ENCODE data around the gene LIN54.
"Not testable (repeated sequence)": the region's sequence is repeated elsewhere in the genome, so short reads cannot be mapped to it uniquely, and the experiment has no call there.

Gene LIN54

DNA sequence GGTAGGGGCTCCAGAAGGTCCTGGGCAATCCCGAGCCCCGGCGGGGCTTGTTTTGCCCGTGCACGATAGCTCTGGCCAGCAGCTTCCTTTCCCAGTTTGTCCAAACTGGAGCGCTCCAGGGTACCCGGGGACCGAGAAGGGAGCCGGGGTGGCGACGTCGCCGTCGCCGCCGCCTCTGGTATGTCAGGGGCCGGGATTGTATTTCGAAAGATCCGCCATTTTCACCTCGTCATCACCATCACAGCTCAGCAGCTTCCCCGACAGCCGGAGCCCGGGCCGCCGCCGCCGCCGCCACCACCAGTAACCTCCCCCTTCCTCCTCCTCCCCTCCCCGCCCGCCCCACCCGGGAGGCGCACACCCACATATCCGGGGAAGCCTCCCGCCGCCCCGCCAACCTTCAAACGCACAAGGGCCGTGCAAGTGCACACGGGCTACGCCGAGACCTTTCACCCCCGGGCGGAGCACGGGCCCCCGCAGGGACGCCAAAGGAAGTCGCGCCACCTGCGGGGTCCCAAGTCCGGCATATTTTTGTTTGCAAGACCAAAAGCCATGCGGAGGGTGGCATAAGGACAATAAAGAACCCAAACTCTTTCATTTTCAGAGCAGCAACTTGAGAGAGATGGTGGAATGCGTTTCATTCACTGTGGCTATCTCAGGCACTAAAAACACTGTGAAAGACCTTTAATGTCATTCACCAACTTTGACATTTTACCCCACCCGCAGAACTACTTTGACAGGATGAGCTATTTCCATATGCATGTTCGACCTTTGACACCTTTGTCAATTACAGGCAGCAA is at the start of gene LIN54:
Gene LIN54 (minus strand): TSS at position 302 of the 797 bp plus-strand sequence. CDS start 25,979 bp downstream, outside the sequence.
- DNase-seq: peak; percentile 90

DNA sequence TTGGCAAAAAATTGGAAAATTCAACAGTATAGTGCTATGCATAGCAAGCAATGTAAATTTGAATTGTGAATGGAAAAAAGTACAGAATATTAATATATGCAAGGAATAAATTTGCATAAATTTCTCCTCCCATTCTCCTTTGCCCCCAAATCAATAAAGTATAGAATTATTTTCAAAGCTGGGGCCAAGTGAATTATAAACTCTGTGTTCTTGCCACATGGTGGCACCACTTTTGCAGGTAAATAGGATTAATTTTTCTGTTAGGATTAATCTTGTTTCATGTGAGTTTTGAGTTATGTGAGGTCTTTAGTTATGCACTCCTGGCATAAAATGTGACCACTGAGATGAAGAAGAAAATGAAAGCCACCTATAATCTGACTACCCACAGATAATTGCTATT is 44.3 kb upstream of the LIN54 start:
- DNase-seq: peak; percentile 45

DNA sequence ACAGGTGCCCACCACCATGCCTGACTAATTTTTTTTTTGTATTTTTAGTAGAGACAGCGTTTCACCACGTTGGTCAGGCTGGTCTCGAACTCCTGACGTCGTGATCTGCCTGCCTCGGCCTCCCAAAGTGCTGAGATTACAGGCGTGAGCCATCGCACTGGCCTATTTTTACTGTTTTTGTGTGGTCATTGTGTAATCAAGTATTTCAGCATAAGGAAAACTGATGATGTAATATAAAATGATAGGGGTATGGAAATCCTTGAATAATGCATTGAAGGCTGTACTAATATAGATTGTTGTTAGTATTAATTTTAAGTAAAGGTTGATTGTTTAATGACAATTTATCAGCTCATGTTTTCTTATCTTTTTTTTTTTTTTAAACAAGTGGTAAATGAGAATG is 38.2 kb upstream of the LIN54 start:
- not testable (repeated sequence) for DNase-seq

DNA sequence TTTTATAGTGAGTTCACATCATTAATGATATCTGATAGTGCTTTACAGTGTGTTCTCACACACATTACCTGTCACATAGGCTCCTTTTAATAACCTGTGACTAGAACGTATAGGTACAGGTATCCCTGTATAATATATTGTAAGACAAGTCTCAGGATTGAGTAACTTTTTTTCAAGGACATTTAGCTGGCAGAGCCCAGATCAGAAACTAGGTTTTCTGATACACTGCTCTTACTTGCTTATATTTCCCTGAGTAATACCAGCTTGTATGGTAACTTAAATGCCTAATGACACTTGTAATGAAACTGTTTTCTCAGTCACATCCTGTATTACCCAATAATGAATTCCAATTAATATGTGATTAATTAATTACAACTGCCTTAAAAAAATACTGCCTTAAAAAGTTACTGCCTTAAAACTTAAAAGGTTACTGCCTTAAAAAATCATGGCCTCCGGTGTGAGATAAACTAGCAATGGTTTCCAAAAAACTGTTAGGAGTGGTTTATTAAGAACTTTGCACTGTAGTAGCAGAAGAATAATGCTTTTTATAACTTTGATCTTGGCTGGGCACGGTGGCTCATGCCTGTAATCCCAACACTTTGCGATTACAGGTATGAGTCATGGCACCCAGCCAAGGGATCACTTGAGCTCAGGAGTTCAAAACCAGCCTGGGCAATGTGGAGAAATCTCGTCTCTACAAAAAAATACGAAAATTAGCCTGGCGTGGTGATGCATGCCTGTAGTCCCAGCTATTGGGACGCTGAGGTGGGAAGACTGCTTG is 36.3 kb upstream of the LIN54 start:
- DNase-seq: no peak

DNA sequence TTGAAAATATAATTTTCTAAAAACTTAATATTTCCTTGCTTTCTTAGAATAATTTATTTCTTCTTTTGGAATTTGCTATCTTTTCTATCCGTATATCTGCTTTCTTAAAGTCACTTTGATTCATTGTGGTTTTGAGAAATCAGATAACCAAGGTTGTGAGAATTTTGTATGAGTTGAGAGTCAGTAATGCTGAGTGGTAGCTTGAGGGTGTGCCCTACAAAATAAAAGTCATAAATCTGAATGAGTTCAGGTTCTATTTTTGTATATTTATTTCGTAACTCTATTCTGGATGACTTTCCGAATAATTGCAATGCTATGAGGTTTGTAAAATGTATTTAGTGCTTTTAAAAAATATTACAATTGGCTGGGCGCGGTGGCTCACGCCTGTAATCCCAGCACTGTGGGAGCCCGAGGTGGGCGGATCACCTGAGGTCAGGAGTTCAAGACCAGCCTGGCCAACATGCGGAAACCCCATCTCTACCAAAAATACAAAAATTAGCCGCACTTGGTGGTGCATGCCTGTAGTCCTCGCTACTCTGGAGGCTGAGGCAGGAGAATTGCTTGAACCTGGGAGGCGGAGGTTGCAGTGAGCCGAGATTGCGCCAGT is 33.3 kb upstream of the LIN54 start:
- no peak for DNase-seq

DNA sequence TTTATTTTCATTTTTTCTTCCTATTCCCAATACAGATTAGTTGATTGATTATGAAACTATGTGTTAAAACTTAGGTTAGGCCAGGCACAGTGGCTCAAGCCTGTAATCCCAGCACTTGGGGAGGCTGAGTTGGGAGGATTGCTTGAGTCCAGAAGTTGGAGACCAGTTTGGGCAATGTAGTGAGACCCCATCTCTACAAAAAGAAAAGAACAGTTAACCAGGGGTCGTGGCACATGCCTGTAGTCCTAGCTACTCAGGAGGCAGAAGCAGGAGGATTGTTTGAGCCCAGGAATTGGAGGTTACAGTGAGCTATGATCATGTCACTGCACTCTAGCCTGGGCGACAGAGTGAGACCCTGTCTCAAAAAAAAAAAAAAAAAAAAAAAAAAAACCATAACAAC is 32.5 kb upstream of the LIN54 start:
- not testable (repeated sequence) for DNase-seq

DNA sequence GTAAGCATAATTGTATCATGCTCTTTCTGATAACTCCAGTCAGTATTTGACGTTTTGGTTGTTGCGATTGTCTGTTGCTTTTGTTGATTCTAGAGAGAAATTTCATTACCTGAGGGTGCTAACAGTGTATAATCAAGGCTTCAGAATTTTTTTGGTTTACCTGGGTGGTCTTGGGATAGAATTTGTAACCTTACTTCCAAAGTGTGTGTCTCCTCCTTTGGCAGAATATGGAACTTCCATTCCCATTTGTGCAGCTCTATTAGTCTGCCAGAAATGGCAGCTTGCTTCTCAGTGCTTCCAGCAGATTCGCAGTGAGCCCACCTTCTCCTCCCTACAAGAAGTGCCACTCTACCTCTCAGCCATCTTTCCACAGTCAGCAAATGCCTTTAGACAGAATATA is 29.6 kb upstream of the LIN54 start:
- DNase-seq: no peak

DNA sequence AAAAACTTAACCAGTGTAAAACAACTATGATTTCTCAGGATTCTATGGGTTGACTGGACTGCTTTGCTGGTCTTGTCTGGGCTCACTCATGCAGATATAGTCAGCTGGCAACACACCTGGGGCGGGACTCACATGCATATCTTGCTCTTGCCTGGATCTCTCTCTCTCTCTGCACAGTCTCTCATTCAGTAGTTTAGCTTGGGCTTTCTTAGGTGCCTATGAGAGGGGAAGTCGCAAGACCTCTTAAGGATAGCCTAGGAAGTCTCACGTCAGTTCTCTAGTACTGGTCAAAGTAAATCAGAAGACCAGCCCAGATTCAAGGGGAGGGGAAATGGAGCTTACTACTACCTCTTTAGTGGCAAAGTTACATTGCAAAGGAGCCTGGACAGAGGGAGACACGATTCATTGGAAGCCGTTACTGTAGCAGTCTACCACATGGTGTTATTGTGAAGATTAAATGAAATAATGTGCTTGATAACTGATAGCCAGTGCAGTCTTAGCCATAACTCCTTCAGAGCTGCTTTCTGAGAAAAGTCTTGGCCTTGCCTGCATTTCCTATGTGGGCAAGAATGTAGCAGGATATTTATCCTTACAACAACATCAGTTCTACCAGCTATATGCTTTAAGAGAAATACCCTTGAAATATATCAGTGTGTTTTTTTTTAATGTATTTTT is 26.5 kb upstream of the LIN54 start:
- no peak for DNase-seq

DNA sequence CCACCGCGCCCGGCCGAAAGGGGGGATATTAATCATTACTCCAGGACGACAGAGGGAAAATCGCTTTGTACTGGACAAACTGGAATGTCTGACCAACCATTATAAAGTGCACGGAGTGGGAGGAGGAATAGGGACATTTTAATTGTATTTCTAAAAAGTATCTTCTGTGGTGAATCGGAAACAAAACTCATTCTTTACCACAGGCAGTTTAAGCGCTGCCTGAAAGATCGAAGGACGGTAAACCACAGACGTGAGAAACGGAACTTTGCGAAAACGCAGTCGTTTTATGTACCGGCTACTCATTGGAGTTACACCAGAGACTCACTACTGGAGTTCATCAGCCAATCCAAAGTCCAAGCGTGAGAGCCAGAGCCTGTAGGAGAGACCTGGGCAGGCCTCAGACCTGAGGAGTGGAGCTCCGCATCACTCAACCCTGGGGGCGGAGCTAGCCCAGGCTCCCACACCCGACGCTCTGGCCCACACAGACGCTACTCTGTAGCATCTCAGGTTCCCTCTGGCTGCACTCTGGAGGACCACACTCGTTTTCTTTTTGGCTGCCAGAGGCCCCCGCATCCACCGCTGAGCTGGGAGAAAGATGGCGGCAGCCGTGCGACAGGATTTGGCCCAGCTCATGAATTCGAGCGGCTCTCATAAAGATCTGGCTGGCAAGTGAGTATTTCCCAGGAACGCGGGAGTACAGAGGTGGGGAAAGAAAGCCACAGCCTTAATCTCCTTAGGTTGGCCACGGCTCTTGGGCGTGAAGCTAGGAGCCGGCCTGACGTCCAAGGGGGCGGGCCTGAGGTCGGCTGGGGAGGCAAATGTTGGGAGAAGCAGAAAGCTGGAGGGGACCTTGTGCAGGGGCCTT is 24.2 kb upstream of the LIN54 start, which contains the start of gene COPS4:
Gene COPS4 (plus strand): TSS at position 554 of the 865 bp plus-strand sequence. CDS start 42 bp downstream, at position 596.
- peak; percentile 99 for DNase-seq

DNA sequence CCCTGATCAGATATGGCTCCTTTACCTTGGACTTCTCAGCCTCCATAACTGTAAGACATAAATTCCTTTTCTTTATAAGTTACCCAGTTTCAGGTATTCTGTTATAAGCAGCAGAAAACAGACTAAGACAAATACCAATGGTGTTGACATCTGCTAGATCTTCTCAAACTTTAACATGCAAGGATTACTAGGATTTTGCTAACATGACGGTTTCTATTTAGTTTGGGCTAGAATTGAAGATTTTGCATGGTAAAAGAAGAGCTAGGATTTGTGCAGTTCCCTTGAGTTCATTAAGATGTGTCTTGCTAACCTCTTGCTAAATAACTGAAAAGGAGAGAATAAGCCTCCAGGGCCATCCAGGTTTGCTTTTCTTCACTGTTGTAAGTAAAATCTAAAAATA is 19.1 kb upstream of the LIN54 start:
- DNase-seq: no peak

DNA sequence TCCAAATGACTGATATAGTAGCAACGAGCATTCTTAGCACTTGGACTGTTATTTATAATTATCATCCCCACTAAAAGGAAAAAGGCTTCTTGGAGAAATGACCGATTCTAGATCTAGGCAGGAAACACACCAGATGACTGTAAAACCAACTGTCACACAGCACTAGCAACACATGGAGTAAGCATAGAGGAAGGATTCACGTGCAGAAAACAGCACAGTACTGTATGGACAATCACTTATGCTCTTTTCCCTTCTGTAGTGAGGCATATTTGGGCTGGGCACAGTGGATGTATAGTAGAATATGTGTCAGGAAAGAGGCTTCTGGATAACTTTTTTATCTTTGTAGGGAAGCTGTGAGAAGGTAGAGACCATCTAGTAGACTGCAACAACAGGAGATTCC is 18.4 kb upstream of the LIN54 start:
- no peak for DNase-seq

DNA sequence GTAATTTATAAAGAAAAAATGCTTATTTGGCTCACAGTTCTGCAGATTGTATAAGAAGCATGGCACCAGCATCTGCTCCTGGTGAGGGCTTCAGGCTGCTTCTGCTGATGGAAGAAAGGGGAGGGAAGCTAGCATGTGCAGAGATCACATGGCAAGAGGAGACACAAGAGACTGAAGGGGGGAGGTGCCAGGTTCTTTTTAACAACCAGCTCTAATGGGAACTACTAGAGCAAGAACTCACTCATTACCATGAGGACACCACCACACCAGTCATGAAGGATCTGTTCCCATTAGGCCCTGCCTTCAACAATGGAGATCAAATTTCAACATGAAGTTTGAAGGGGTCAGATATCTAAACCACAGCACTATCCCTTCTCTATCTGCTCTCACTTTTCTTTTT is 14.9 kb upstream of the LIN54 start:
- no peak for DNase-seq

DNA sequence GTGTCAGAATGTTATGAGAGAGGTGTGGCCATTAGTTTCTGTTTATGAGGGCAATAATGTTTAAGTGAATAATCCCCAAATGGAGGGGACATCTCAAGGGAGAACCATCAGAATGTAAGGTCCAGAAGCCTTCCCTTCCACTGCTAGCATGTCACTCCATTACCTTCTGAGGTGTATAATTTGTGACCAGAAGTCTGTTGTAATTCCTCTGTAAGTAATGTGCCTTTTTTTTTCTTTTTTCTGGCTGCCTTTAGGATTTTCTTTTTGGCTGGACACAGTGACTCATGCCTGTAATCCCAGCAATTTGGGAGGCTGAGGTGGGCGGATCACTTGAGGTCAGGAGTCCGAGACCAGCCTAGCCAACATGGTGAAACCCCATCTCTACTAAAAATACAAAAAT is 13.6 kb upstream of the LIN54 start:
- no peak for DNase-seq

DNA sequence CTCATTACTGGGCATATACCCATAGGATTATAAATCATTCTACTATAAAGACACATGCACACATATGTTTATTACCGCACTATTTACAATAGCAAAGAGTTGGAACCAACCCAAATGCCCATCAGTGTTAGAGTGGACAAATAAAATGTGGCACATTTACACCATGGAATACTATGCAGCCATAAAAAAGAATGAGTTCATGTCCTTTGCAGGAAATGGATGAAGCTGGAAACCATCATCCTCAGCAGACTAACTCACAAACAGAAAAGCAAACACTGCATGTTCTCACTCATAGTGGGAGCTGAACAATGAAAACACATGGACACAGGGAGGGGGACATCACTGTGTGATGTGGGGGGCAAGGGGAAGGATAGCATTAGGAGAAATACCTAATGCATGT is 13.0 kb upstream of the LIN54 start:
- not testable (repeated sequence) for DNase-seq

DNA sequence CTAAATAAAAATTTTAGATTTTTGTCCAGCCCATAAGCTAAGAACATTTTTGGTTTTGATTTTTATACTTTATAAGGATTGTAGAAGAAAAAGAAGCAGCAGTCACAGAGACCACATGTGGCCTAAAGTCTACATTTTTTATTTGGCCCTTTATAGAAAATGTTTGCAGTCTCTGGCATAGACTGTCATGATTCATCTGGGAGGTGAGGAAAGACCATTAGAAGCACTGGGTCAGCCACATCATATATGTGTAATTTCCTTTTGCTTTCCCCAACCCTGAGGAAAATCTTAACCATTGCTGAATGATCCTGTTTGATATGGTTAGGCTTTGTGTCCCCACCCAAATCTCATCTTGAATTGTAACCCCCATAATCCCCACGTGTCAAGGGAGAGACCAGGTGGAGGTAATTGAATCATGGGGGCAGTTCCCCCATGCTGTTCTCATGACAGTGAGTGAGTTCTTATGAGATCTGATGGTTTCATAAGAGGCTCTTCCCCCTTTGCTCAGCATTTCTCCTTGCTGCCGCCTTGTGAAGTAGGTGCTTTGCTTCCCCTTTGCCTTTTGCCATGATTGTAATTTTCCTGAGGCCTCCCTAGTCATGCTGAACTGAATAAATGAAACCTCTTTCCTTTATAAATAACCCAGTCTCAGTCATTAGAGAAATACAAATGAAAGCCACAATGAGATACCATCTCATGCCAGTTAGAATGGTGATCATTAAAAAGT is 12.3 kb upstream of the LIN54 start:
- DNase-seq: no peak

DNA sequence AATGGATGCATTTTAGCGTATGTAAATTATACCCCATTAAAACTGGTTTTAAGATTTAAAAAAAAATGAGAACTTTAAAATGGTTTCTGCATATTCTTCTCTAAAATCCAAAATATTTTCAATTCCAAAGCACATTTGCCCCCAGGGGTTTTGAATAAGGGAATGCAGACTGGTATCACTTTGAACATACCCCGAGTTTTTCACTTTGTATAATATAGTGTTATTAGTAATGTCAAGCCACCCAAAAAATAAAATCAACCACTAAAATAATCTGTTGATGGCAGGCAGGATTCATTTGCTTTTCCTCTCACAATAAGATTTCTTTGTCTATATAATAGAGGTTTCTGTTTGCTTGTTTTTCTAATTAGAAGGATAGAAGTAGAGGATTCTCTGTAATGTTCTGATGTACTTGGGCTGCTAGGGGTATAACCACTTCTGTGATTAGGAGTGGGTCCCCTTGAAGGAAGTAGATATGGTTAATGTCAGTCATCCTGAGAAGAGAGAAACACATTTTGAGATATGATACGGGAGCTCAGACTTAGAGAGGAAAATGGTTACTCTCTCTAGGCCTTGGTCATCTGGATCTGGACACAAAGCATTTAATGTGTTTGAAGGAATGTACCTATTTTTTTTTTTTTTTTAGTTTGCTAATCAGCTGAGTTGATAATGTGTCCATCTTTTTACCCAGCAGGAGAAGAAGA is 9.3 kb upstream of the LIN54 start:
- DNase-seq: no peak

DNA sequence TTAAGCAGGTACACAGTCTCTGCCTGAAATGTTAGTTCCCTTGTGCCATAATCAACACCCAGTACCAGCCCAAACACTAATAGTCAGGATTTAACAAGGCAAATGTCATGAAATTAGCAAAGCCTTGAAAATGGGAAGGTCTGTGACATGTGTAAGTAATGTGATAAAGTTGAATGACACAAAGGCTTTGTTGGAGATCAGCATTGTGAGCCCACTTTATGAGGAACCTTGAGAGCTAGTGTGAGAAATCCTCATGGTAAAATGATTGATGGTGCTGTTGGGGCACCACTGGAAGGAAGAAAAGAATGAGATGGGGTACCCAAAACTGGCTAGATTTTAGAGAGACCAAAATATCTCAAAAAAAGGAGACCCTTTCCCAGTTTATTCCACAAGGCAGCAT is 3.3 kb upstream of the LIN54 start:
- DNase-seq: no peak

DNA sequence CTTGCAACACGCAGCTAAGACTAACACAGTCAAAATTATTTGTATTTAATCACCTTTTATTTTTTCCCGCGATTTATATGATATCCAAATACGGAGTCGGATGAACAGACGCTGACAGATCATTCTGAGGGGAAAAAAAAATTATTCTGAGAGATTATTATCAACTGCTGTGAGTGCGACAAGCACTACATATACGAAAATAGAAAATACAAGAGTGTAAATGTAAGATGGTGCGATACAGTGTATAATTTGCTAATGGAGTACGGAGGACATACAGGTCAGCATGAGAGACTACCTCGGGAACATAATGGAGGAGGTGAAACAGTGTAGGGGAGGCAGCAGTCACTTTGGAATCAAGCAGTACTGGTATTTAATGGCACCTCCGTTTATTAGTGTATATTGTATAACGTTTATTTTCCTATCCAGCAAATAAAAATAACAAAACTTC is 2.8 kb upstream of the LIN54 start:
- no peak for DNase-seq

DNA sequence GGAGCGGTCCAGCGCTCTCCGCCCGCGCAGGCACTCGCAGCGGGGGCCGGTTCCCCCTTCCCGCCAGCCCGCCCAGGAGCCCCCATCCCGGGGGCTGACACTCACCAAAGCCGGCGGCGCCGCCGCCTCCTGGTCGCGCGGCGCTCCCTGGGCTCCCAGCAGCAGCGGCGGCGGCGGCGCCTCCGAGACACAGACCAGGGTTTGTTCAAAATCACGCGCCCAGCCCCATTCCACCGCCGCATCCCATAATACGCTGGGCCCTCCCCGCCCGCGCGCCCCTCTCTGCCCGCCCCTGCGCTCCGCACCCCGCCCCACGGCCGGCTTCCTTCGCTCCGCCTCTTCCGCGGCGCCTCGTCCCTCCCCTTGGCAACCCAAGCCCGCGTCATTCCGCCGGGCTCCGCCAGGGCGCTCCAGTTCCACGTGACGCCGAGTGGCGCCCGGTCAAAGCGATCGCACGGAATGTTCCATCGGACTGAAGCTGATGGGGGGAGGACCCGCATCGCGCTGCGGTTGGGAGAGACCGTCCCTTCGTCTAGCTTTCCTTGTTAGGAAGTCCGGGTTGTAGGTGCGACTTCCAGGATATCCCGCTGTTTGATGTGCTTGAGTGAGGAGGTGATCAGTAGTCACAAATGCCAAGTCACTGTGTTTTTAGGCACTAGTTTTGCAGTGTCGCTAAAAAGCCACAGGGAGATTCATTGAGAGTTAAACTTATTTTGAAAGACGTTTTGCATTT is 2.2 kb upstream of the LIN54 start:
- DNase-seq: peak; percentile 98

DNA sequence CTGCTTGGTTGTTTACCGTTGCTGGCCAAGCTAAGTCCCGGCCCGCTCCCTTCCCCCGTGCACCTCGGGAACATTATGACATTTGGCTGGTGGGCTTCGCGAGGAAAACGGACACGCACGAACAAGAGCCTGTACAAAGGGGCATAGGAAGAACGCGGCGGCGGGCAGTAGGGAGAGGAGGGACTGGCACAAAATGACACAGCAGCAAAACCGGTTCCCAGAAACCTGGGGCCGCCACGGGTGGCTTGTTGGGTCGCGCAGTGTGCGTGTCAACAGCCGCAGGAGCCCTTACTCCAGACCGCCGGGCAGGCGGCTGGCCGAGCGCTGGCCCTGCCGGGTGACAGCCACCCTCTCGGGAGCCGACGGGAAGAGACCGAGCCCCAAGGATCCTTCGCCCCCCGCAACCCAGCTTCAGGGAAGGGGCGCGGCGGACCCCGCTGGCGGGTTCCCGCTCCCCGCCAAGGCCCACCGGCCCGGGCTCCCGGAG is 1.6 kb upstream of the LIN54 start:
- DNase-seq: no peak
